Chondrocyte (in vitro differentiated cells): ENCODE results near the gene SLC35B4. TPM values are rescaled to one million over a fixed set of nuclear protein-coding genes. Genes with fewer than 3 reads are reported as not detected.

Experiments
- DNase-seq: peaks from one replicate; pipeline ENCODE4 v3.0.0; 2021; ENCODE audit warnings: mixed read lengths, low spot score
- H3K27ac Mint-ChIP-seq: one replicate; pipeline ENCODE4 v1.8.0; 2021; ENCODE audit warnings: mild to moderate bottlenecking, moderate library complexity, mixed read lengths; ENCODE audit not compliant: unreplicated experiment
- H3K27me3 Mint-ChIP-seq: 2 replicates; pipeline ENCODE4 v1.8.0; 2021; ENCODE audit warnings: low read depth, mixed read lengths
- H3K36me3 Mint-ChIP-seq: 2 replicates; pipeline ENCODE4 v1.8.0; 2021; ENCODE audit warnings: low read depth, mixed read lengths
- H3K4me1 Mint-ChIP-seq: 2 replicates; pipeline ENCODE4 v1.8.0; 2021; ENCODE audit warnings: low read depth, mild to moderate bottlenecking, mixed read lengths
- H3K4me3 Mint-ChIP-seq: one replicate; pipeline ENCODE4 v1.8.0; 2021; ENCODE audit warnings: mild to moderate bottlenecking, moderate library complexity, mixed read lengths; ENCODE audit not compliant: unreplicated experiment
- H3K9me3 Mint-ChIP-seq: 2 replicates; pipeline ENCODE4 v1.8.0; 2021; ENCODE audit warnings: low read depth, mixed read lengths
- CTCF ChIP-seq: fragments of 200-600 bp; sonication (generic); IDR thresholded peaks from 2 replicates; pipeline ENCODE4 v1.5.0; 2021; ENCODE audit warnings: antibody characterized with exemption, mild to moderate bottlenecking, moderate library complexity
- total RNA-seq: library from RNA; stranded (reverse); gene quantifications from 3 replicates; pipeline ENCODE4 v1.2.1, GENCODE V29; 2021

The SLC35B4 gene
- total RNA-seq, 1 donor from 2014 or later, result 25.1 TPM

GRCh38 chr7:134343796-134344195, 27.1 kb upstream of the SLC35B4 start:
- no peaks in the 10 kb centered on the region for H3K4me1 Mint-ChIP-seq
- H3K4me3 Mint-ChIP-seq, result no peak overlapping the region
- no peaks in the 10 kb centered on the region for H3K36me3 Mint-ChIP-seq
- no peak for TF ChIP-seq CTCF
- peaks cover 48% of the 10 kb centered on the region for H3K27me3 Mint-ChIP-seq
- DNase-seq, result no peak
- H3K27ac Mint-ChIP-seq, result no peak overlapping the region
- H3K9me3 Mint-ChIP-seq, result no peaks in the 10 kb centered on the region

GRCh38 chr7:134343136-134343535, 26.4 kb upstream of the SLC35B4 start:
- H3K36me3 Mint-ChIP-seq, result no peaks in the 10 kb centered on the region
- peaks cover 48% of the 10 kb centered on the region for H3K27me3 Mint-ChIP-seq
- H3K4me1 Mint-ChIP-seq, result no peaks in the 10 kb centered on the region
- H3K27ac Mint-ChIP-seq, result no peak overlapping the region
- H3K9me3 Mint-ChIP-seq, result no peaks in the 10 kb centered on the region
- TF ChIP-seq CTCF, result no peak
- DNase-seq, result no peak
- H3K4me3 Mint-ChIP-seq, result no peak overlapping the region

DNA sequence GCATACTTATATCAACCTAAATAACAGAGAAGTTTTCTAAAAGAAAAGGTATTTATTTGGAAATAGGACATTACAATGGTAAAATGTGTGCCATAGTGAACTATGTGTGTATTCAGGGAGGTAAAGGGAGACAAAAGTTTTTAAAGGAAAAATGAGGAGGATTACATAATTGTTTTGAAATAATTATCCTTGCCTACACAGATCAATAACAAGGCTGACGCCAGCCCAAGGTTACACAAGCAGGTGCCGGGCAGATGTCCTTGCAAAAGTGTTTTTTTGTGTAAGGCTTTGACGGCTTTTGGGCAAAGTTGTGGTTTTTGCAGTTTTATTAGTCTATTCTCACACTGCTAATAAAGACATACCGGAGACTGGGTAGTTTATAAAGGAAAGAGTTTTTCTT, 22.7 kb upstream of the SLC35B4 start:
- peaks cover 4% of the 10 kb centered on the region for H3K9me3 Mint-ChIP-seq
- peaks cover 1% of the 10 kb centered on the region for H3K36me3 Mint-ChIP-seq
- H3K4me1 Mint-ChIP-seq, result no peaks in the 10 kb centered on the region
- DNase-seq, result no peak
- no peak overlapping the region for H3K4me3 Mint-ChIP-seq
- peaks cover 31% of the 10 kb centered on the region for H3K27me3 Mint-ChIP-seq
- no peak for TF ChIP-seq CTCF
- H3K27ac Mint-ChIP-seq, result no peak overlapping the region

GRCh38 chr7:134337980-134338379, 21.2 kb upstream of the SLC35B4 start:
- peaks cover 27% of the 10 kb centered on the region for H3K27me3 Mint-ChIP-seq
- no peak overlapping the region for H3K4me3 Mint-ChIP-seq
- peaks cover 1% of the 10 kb centered on the region for H3K36me3 Mint-ChIP-seq
- H3K4me1 Mint-ChIP-seq, result no peaks in the 10 kb centered on the region
- no peak overlapping the region for H3K27ac Mint-ChIP-seq
- TF ChIP-seq CTCF, result no peak
- no peak for DNase-seq
- peaks cover 4% of the 10 kb centered on the region for H3K9me3 Mint-ChIP-seq

DNA sequence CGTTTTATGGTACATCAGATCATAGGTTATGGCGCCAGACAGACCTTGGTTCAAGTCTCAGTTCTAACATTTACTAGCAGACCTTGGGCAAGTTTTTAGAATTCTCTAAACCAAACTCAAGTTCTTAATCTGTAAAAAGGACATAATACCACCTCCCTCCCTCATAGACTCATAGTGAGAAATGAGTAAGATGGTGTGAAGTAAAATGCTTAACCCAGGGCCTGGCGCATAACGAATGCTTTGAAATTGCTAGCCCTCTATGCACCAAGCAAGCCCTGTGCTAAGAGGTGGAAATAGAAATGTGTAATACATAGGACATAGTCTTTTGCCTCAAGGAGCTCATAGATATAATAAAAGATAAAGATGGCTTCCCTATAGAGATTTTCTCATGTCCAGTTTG, 17.7 kb upstream of the SLC35B4 start:
- TF ChIP-seq CTCF, result no peak
- H3K4me1 Mint-ChIP-seq, result no peaks in the 10 kb centered on the region
- peaks cover 1% of the 10 kb centered on the region for H3K36me3 Mint-ChIP-seq
- no peak overlapping the region for H3K27ac Mint-ChIP-seq
- no peak for DNase-seq
- H3K9me3 Mint-ChIP-seq, result peaks cover 4% of the 10 kb centered on the region
- H3K27me3 Mint-ChIP-seq, result peaks cover 18% of the 10 kb centered on the region
- H3K4me3 Mint-ChIP-seq, result no peak overlapping the region
